HEK293T (cell line): Measurements from ENCODE around the gene TMEM209.

Experiments
- BHLHE40 ChIP-seq: fragments of 450-650 bp; IDR thresholded peaks from 2 replicates; pipeline ENCODE4 v1.6.1; 2016; ENCODE audit warnings: mild to moderate bottlenecking, moderate library complexity, borderline replicate concordance
- ELF4 ChIP-seq: fragments of 450-650 bp; IDR thresholded peaks from 2 replicates; pipeline ENCODE4 v1.6.1; 2017; ENCODE audit warnings: antibody characterized with exemption
- FOXK2 ChIP-seq: fragments of 450-650 bp; IDR thresholded peaks from 2 replicates; pipeline ENCODE4 v1.6.1; 2016; ENCODE audit warnings: mild to moderate bottlenecking
- HDGF ChIP-seq: fragments of 450-650 bp; IDR thresholded peaks from 2 replicates; pipeline ENCODE4 v1.6.1; 2017; ENCODE audit warnings: antibody characterized with exemption, borderline replicate concordance
- L3MBTL2 ChIP-seq: fragments of 450-650 bp; conservative IDR thresholded peaks from 2 replicates; pipeline ENCODE4 v1.6.1; 2016; ENCODE audit warnings: mild to moderate bottlenecking
- LEF1 ChIP-seq: fragments of 450-650 bp; IDR thresholded peaks from 2 replicates; pipeline ENCODE4 v1.6.1; 2017; ENCODE audit warnings: mild to moderate bottlenecking, borderline replicate concordance
- NFRKB ChIP-seq: fragments of 450-650 bp; IDR thresholded peaks from 2 replicates; pipeline ENCODE4 v1.6.1; 2016; ENCODE audit warnings: mild to moderate bottlenecking, moderate library complexity
- PKNOX1 ChIP-seq: fragments of 450-650 bp; IDR thresholded peaks from 2 replicates; pipeline ENCODE4 v1.6.1; 2016
- SP1 ChIP-seq: fragments of 450-650 bp; IDR thresholded peaks from 2 replicates; pipeline ENCODE4 v1.6.1; 2017
- SUZ12 ChIP-seq: fragments of 450-650 bp; IDR thresholded peaks from 2 replicates; pipeline ENCODE4 v1.6.1; 2016; ENCODE audit warnings: mild to moderate bottlenecking
- ZNF384 ChIP-seq: fragments of 450-650 bp; IDR thresholded peaks from 2 replicates; pipeline ENCODE4 v1.6.1; 2016

DNA sequence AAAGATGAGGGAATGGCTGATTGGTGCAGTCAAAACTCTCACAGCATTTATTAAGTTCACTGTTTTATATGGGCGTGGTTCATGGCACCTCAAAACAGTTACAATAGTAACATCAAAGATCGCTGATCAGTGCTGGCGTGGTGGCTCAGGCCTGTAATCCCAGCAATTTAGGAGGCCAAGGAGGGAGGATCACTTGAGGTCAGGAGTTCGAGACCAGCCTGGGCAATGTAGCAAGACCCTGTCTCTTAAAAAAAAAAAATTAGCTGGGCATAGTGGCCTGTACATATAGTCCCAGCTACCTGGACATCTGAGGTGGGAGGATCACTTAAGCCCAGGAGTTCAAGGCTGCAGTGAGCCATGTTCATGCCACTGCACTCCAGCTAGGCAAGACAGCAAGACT, 86.4 kb downstream of the TMEM209 start:
- no peak for TF ChIP-seq L3MBTL2
- TF ChIP-seq ELF4: no peak
- TF ChIP-seq LEF1: no peak
- TF ChIP-seq SP1: no peak
- no peak for TF ChIP-seq ZNF384
- no peak for TF ChIP-seq BHLHE40
- TF ChIP-seq PKNOX1: no peak
- TF ChIP-seq HDGF: no peak
- no peak for TF ChIP-seq FOXK2
- TF ChIP-seq SUZ12: no peak
- no peak for TF ChIP-seq NFRKB
